Hindlimb muscle (tissue), 1 donor: ENCODE results near the gene CD34. TPM values are rescaled to one million over a fixed set of nuclear protein-coding genes. Genes with fewer than 3 reads are reported as not detected.
A peak's percentile ranks its signal among the peaks of the same experiment; 100 is the strongest.
"Not testable (repeated sequence)": the region's sequence is repeated elsewhere in the genome, so short reads cannot be mapped to it uniquely, and the experiment has no call there.

Experiments used
- DNase-seq: peaks from one replicate; pipeline ENCODE4 v3.0.0-alpha.2; 2013
- polyA plus RNA-seq: library from polyadenylated mRNA; unstranded; fragments of 120-200 nt; gene quantifications from one replicate; pipeline ENCODE4 v1.2.1, GENCODE V29; 2013; ENCODE audit not compliant: insufficient read length

Gene CD34
- polyA plus RNA-seq = 151 TPM

- peak; percentile 92 for DNase-seq
Observed at GRCh38 chr1:207910591-207911354, at the start of gene CD34. CD34 (minus strand) TSS chr1:207911125; CDS start chr1:207911080, 45 bp downstream.

- no peak for DNase-seq
Observed at GRCh38 chr1:207960346-207960745, 49.4 kb upstream of the CD34 start.

- no peak for DNase-seq
Observed at GRCh38 chr1:207959910-207960309, 49.0 kb upstream of the CD34 start.

GRCh38 chr1:207959141-207959825, 48.4 kb upstream of the CD34 start:
- peak; percentile 80 for DNase-seq

GRCh38 chr1:207958376-207959139, 47.6 kb upstream of the CD34 start:
- DNase-seq = no peak

- no peak for DNase-seq
Observed at GRCh38 chr1:207956986-207957385, 46.1 kb upstream of the CD34 start.

GRCh38 chr1:207954104-207954503, 43.2 kb upstream of the CD34 start:
- DNase-seq = no peak

- no peak for DNase-seq
Observed at GRCh38 chr1:207952617-207953542, 42.0 kb upstream of the CD34 start.

- no peak for DNase-seq
Observed at GRCh38 chr1:207951652-207952051, 40.7 kb upstream of the CD34 start.

- no peak for DNase-seq
Observed at GRCh38 chr1:207950750-207951149, 39.8 kb upstream of the CD34 start.

GRCh38 chr1:207949571-207950195, 38.8 kb upstream of the CD34 start:
- no peak for DNase-seq

GRCh38 chr1:207948536-207949250, 37.8 kb upstream of the CD34 start:
- no peak for DNase-seq

GRCh38 chr1:207946756-207947155, 35.8 kb upstream of the CD34 start:
- DNase-seq = no peak

GRCh38 chr1:207944571-207944970, 33.6 kb upstream of the CD34 start:
- no peak for DNase-seq

- DNase-seq = not testable (repeated sequence)
Observed at GRCh38 chr1:207942337-207942741, 31.4 kb upstream of the CD34 start.

GRCh38 chr1:207941665-207942064, 30.7 kb upstream of the CD34 start:
- DNase-seq = peak; percentile 88

GRCh38 chr1:207938016-207938415, 27.1 kb upstream of the CD34 start:
- no peak for DNase-seq

GRCh38 chr1:207937204-207937603, 26.3 kb upstream of the CD34 start:
- DNase-seq = no peak

- DNase-seq = no peak
Observed at GRCh38 chr1:207935166-207935583, 24.2 kb upstream of the CD34 start.

- DNase-seq = no peak
Observed at GRCh38 chr1:207933205-207933800, 22.4 kb upstream of the CD34 start.
